SK-N-SH (cell line): Measurements from ENCODE around the gene ETFA. TPM values are rescaled to one million over a fixed set of nuclear protein-coding genes. Genes with fewer than 3 reads are reported as not detected.
"Not testable (repeated sequence)": the region's sequence is repeated elsewhere in the genome, so short reads cannot be mapped to it uniquely, and the experiment has no call there.

Source experiments
- CTCF ChIA-PET: fragments of 300-600, 350-600 bp; formaldehyde crosslinking; extraction: SDS; loops from one replicate; lab custom pipeline; 2021; lab: Yijun Ruan, JAX
- POLR2A ChIA-PET: fragments of 350-600 bp; sonication (Branson Sonifier 250); formaldehyde crosslinking; extraction: SDS; loops from one replicate; lab custom pipeline; 2020; ENCODE audit warnings: antibody characterized with exemption, inconsistent platforms; lab: Yijun Ruan, JAX
- DNase-seq: peaks from one replicate; pipeline ENCODE4 v3.0.0; 2012
- H2AFZ ChIP-seq: fragments of 200-600 bp; sonication (generic); 2 replicates; pipeline ENCODE4 v1.8.1; 2016; ENCODE audit warnings: antibody characterized with exemption, mild to moderate bottlenecking, low read depth
- H3F3A ChIP-seq: fragments of 200-600 bp; sonication (generic); replicated peaks from 2 replicates; pipeline ENCODE3; 2016; ENCODE audit warnings: antibody characterized with exemption, mild to moderate bottlenecking; ENCODE audit not compliant: insufficient read depth
- H3K27ac ChIP-seq, 2 experiments: fragments of 200-500 bp in 1 of 2; fragments of 200-600 bp in 1 of 2; sonication (Bioruptor generic) in 1 of 2; sonication (generic), shearing (Covaris generic) in 1 of 2; 2 replicates each; pipeline versions ENCODE4 v1.5.1 to v1.6.1; 2014 to 2016; ENCODE audit warnings: low read depth in 2 of 2, inconsistent platforms in 1 of 2, low read length in 1 of 2, mild to moderate bottlenecking in 1 of 2, mixed read lengths in 1 of 2
- H3K27me3 ChIP-seq: fragments of 200-600 bp; sonication (generic), shearing (Covaris generic); 2 replicates; pipeline ENCODE4 v1.6.1; 2016; ENCODE audit warnings: mixed run types; ENCODE audit not compliant: insufficient read depth
- H3K36me3 ChIP-seq, 2 experiments: fragments of 200-500 bp in 1 of 2; fragments of 200-600 bp in 1 of 2; sonication (Bioruptor generic) in 1 of 2; sonication (generic) in 1 of 2; replicated peaks in 1 of 2; 2 replicates each; pipeline versions ENCODE3 to v1.5.1; 2014 to 2016; ENCODE audit warnings: low read length in 1 of 2, mild to moderate bottlenecking in 1 of 2; ENCODE audit not compliant: insufficient read depth in 2 of 2, control insufficient read depth in 1 of 2
- H3K4me1 ChIP-seq, 2 experiments: fragments of 200-500 bp in 1 of 2; fragments of 200-600 bp in 1 of 2; sonication (Bioruptor generic) in 1 of 2; sonication (generic), shearing (Covaris generic) in 1 of 2; 2 replicates each; pipeline versions ENCODE4 v1.5.1 to v1.6.1; 2014 to 2016; ENCODE audit warnings: low read depth in 1 of 2, low read length in 1 of 2, mixed run types in 1 of 2; ENCODE audit not compliant: insufficient read depth in 2 of 2, control insufficient read depth in 1 of 2
- H3K4me2 ChIP-seq: fragments of 200-600 bp; sonication (generic), shearing (Covaris generic); 2 replicates; pipeline ENCODE4 v1.6.1; 2017; ENCODE audit warnings: mixed run types
- H3K4me3 ChIP-seq, 2 experiments: fragments of 200-500 bp in 1 of 2; fragments of 200-600 bp in 1 of 2; sonication (Bioruptor generic) in 1 of 2; sonication (generic), shearing (Covaris generic) in 1 of 2; 2 replicates each; pipeline versions ENCODE4 v1.5.1 to v1.8.1; 2014 to 2016; ENCODE audit warnings: low read depth in 2 of 2, inconsistent platforms in 1 of 2, low read length in 1 of 2, mild to moderate bottlenecking in 1 of 2, mixed read lengths in 1 of 2, moderate library complexity in 1 of 2
- H3K79me2 ChIP-seq: fragments of 200-600 bp; sonication (generic); 2 replicates; pipeline ENCODE4 v1.8.1; 2017; ENCODE audit warnings: mild to moderate bottlenecking; ENCODE audit not compliant: insufficient read depth
- H3K9ac ChIP-seq: fragments of 200-600 bp; sonication (generic); 2 replicates; pipeline ENCODE4 v1.6.1; 2017; ENCODE audit warnings: mixed run types
- H3K9me2 ChIP-seq: fragments of 200-600 bp; sonication (generic); 2 replicates; pipeline ENCODE4 v1.6.1; 2017; ENCODE audit warnings: mixed run types
- H3K9me3 ChIP-seq: fragments of 200-600 bp; sonication (generic); 2 replicates; pipeline ENCODE4 v1.6.1; 2017; ENCODE audit warnings: mixed run types, mild to moderate bottlenecking, moderate library complexity
- H4K20me1 ChIP-seq: fragments of 200-600 bp; sonication (generic); 2 replicates; pipeline ENCODE4 v1.6.1; 2017; ENCODE audit warnings: mild to moderate bottlenecking, mixed run types; ENCODE audit not compliant: insufficient read depth
- EZH2phosphoT487 ChIP-seq: fragments of 200-600 bp; sonication (generic); IDR thresholded peaks from 2 replicates; pipeline ENCODE4 v1.6.1; 2017; ENCODE audit warnings: low read depth, mixed run types, mild to moderate bottlenecking, antibody characterized with exemption, moderate library complexity, borderline replicate concordance
- FOSL2 ChIP-seq: IDR thresholded peaks from 2 replicates; pipeline ENCODE4 v1.4.0; 2012; ENCODE audit warnings: low read depth, mild to moderate bottlenecking, moderate library complexity, borderline replicate concordance
- FOXM1 ChIP-seq: IDR thresholded peaks from 2 replicates; pipeline ENCODE4 v1.4.0; 2012; ENCODE audit warnings: low read depth, mild to moderate bottlenecking
- TAF1 ChIP-seq: IDR thresholded peaks from 2 replicates; pipeline ENCODE4 v1.6.1; 2012; ENCODE audit warnings: low read depth, mild to moderate bottlenecking, low read length, moderate library complexity, borderline replicate concordance
- WGBS: methylation state at CpG from one replicate; pipeline ENCODE4 v1.1.6; 2017; ENCODE audit warnings: low lambda C conversion rate; 5-methylcytosine and 5-hydroxymethylcytosine counted together
- polyA plus RNA-seq, 3 experiments: library from polyadenylated mRNA; depleted of rRNA; stranded (reverse); fragments of >200 nt; gene quantifications; 2 replicates each; pipeline ENCODE4 v1.2.3, GENCODE V29; 2012
- TF ChIP-seq, protein P1 (sequence below): fragments of 200-600 bp; sonication (generic); IDR thresholded peaks from 2 replicates; pipeline ENCODE4 v1.6.1; 2017; ENCODE audit warnings: antibody characterized with exemption, mild to moderate bottlenecking, moderate library complexity

The ETFA gene
- polyA plus RNA-seq, 1 of the 3 experiments (the other 2 are of a cell fraction) = 122 TPM

DNA sequence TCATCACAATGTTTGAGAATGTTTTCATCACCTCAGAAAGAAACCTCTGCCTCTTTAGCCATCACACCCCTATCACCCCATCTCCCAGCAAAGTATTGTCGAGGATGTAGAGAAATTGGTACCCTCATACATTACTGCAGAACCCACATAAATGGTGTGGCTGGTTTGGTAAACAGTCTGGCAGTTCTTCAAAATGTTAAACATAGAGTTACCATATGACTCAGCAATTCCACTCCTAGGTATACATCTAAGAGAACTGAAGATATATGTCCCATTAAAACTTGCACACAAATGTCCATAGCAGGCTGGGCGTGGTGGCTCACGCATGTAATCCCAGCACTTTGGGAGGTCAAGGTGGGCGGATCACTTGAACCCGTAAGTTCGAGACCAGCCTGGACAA is 8.7 kb upstream of the ETFA start:
- ChIA-PET CTCF (interaction anchor here (0.9 kb wide), 1 partner anchor 10 kb away, joined by 3 read pairs; no protein-coding TSS in a partner anchor), POLR2A (no interaction called here)
- H4K20me1 ChIP-seq = no peaks in the 10 kb centered on the region

DNA sequence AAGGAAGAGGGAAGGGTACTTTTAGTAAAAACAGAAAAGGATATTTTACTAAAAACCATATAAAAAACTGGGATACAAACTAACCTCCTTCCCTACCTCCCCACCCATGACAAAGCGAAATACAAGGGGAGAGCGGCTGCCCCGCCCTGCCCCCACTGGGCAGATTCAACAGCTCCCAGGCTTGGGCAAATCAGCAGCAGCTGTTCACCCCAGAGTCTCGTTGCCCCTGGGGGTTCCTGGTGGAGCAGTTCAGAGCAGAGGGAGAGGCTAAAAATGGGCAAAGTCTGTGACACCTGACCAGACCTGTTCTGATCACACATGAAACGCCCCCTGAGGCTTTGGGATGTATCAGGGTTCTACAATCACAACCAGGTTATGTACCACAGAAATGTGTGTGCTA is 2.5 kb upstream of the ETFA start:
- peaks cover 25% of the 10 kb centered on the region for H3K79me2 ChIP-seq
- TF ChIP-seq, protein P1, sequence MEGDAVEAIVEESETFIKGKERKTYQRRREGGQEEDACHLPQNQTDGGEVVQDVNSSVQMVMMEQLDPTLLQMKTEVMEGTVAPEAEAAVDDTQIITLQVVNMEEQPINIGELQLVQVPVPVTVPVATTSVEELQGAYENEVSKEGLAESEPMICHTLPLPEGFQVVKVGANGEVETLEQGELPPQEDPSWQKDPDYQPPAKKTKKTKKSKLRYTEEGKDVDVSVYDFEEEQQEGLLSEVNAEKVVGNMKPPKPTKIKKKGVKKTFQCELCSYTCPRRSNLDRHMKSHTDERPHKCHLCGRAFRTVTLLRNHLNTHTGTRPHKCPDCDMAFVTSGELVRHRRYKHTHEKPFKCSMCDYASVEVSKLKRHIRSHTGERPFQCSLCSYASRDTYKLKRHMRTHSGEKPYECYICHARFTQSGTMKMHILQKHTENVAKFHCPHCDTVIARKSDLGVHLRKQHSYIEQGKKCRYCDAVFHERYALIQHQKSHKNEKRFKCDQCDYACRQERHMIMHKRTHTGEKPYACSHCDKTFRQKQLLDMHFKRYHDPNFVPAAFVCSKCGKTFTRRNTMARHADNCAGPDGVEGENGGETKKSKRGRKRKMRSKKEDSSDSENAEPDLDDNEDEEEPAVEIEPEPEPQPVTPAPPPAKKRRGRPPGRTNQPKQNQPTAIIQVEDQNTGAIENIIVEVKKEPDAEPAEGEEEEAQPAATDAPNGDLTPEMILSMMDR = no peak
- TF ChIP-seq FOXM1 = no peak
- TF ChIP-seq, all 33 proteins: peak for 0
- no peak for DNase-seq
- H3K27me3 ChIP-seq = no peaks in the 10 kb centered on the region
- peaks cover 9% of the 10 kb centered on the region; the same call in 1 of the 2 replicates for H4K20me1 ChIP-seq
- CTCF ChIA-PET = interaction anchor here (1.4 kb wide), 1 partner anchor 17 kb away, joined by 4 read pairs; no protein-coding TSS in a partner anchor
- WGBS = 57% methylated on average over 5 of the region's 5 CpGs
- no peak overlapping the region for H3K4me3 ChIP-seq
- peaks cover 6% of the 10 kb centered on the region for H3F3A ChIP-seq
- H3K4me1 ChIP-seq = peaks cover 0 to 13% of the 10 kb centered on the region in 2 experiments; a peak in 2 of 4 replicates
- POLR2A ChIA-PET = interaction anchor here (1.5 kb wide), 1 partner anchor 22 kb away, joined by 5 read pairs; no protein-coding TSS in a partner anchor
- H3K9me3 ChIP-seq = no peaks in the 10 kb centered on the region
- H3K36me3 ChIP-seq = no peaks in the 10 kb centered on the region
- H2AFZ ChIP-seq = no peak overlapping the region
- H3K9ac ChIP-seq = no peak overlapping the region
- H3K9me2 ChIP-seq = no peaks in the 10 kb centered on the region
- H3K4me2 ChIP-seq = no peak overlapping the region
- no peak overlapping the region for H3K27ac ChIP-seq

More for the DNA sequence above, 8.7 kb upstream of the ETFA start:
- H3K27me3 ChIP-seq = no peaks in the 10 kb centered on the region
- no peak overlapping the region for H2AFZ ChIP-seq
- TF ChIP-seq EZH2phosphoT487 = no peak
- TF ChIP-seq FOSL2 = no peak
- no peak for TF ChIP-seq TAF1
- H3K36me3 ChIP-seq = no peaks in the 10 kb centered on the region
- no peak overlapping the region for H3K27ac ChIP-seq
- no peaks in the 10 kb centered on the region for H3K79me2 ChIP-seq
- H3K4me2 ChIP-seq = no peak overlapping the region
- H3K4me1 ChIP-seq = no peaks in the 10 kb centered on the region; a peak in 1 of 4 replicates
- H3K9me3 ChIP-seq = no peaks in the 10 kb centered on the region
- H3K9ac ChIP-seq = no peak overlapping the region
- H3K9me2 ChIP-seq = no peaks in the 10 kb centered on the region
- no peak for DNase-seq
- no peak overlapping the region for H3K4me3 ChIP-seq
- H3F3A ChIP-seq = peaks cover 5% of the 10 kb centered on the region
- 86% methylated on average over 6 of the region's 6 CpGs for WGBS

DNA sequence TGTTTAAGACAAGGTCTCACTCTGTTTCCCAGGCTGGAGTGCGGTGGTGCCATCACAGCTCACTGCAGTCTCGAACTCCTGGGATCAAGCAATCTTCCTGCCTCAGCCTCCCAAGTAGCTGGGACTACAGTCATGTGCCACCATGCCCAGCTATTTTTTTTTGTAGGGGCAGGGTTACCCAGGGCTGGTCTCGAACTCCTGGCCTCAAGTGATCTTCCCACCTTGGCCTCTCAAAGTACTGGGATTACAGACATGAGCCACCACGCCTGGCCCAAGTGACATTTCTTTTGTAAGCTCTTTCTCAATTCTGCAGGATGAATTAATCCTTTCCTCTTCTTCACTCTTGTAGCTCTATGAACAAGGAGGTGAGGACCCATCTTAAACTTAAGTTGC is 1.9 kb upstream of the ETFA start:
- H3K9me3 ChIP-seq, H3K27me3 ChIP-seq, H3K4me2 ChIP-seq, H2AFZ ChIP-seq, H3F3A ChIP-seq, H3K9ac ChIP-seq, H3K9me2 ChIP-seq, DNase-seq, H3K4me3 ChIP-seq, H3K27ac ChIP-seq, H3K36me3 ChIP-seq: not testable (repeated sequence)
- ChIA-PET CTCF (interaction anchor here (0.8 to 1.4 kb wide), 3 partner anchors 16 to 89 kb away, joined by 3 to 4 read pairs (median 4); no protein-coding TSS in a partner anchor), POLR2A (interaction anchor here (1.5 kb wide), 1 partner anchor 23 kb away, joined by 5 read pairs; no protein-coding TSS in a partner anchor)
- Histone ChIP-seq H3K4me1 (peaks cover 0 to 13% of the 10 kb centered on the region in 2 experiments; a peak in 2 of 4 replicates), H3K79me2 (peaks cover 30% of the 10 kb centered on the region), H4K20me1 (peaks cover 14% of the 10 kb centered on the region; the same call in 1 of the 2 replicates)
- whole genome bisulfite sequencing = 75% methylated on average over 4 of the region's 4 CpGs
